ENCODE measurements around the gene KRT34. TPM values are rescaled to one million over a fixed set of nuclear protein-coding genes. Genes with fewer than 3 reads are reported as not detected.

The KRT34 gene
- total RNA-seq, 2 donors from 2014 or later: not detected

GRCh38 chr17:41339571-41340172 is 42.4 kb downstream of the KRT34 start:
- intact Hi-C loops (cut with DNase I): no loop called here
- no peak for DNase-seq (ENCODE audit: low spot score)

- DNase-seq (ENCODE audit: low spot score): no peak
- intact Hi-C loops (cut with DNase I): no loop called here
These were observed 43.1 kb downstream of the KRT34 start for GRCh38 chr17:41338961-41339485.

- intact Hi-C loops (cut with DNase I): no loop called here
- DNase-seq (ENCODE audit: low spot score): no peak
These were observed 46.4 kb downstream of the KRT34 start for GRCh38 chr17:41335747-41336146.

- DNase-seq (ENCODE audit: low spot score): no peak
- intact Hi-C loops (cut with DNase I): no loop called here
These were observed 47.5 kb downstream of the KRT34 start for GRCh38 chr17:41334385-41335305.

- no peak for DNase-seq (ENCODE audit: low spot score)
- intact Hi-C loops (cut with DNase I): no loop called here
These were observed 48.3 kb downstream of the KRT34 start for GRCh38 chr17:41333836-41334235.

GRCh38 chr17:41333098-41333497 is 49.0 kb downstream of the KRT34 start:
- intact Hi-C loops (cut with DNase I): no loop called here

GRCh38 chr17:41332239-41332638 is 49.9 kb downstream of the KRT34 start:
- intact Hi-C loops (cut with DNase I): no loop called here
- no peak for DNase-seq (ENCODE audit: low spot score)

More at GRCh38 chr17:41333098-41333497, 49.0 kb downstream of the KRT34 start:
- no peak for DNase-seq (ENCODE audit: low spot score)

GRCh38 chr17:41331606-41332005 is 50.5 kb downstream of the KRT34 start:
- intact Hi-C loops (cut with DNase I): no loop called here
- no peak for DNase-seq (ENCODE audit: low spot score)

- no peak for DNase-seq (ENCODE audit: low spot score)
- intact Hi-C loops (cut with DNase I): loop anchor here (10.0 kb wide), 2 partner anchors 345 to 425 kb away; partner anchors contain the start of gene KRT40 (in 1 of the 2)
These were observed 52.7 kb downstream of the KRT34 start for GRCh38 chr17:41329279-41329948.

GRCh38 chr17:41328207-41328606 is 53.9 kb downstream of the KRT34 start:
- intact Hi-C loops (cut with DNase I): loop anchor here (10.0 kb wide), 2 partner anchors 343 to 423 kb away; partner anchors contain the start of gene KRT40 (in 1 of the 2)
- DNase-seq (ENCODE audit: low spot score): no peak

Other genes with a start within 250 kb of the KRT34 start
- gene KRTAP4-6, start 241.8 kb downstream of the KRT34 start, total RNA-seq: not detected
- gene KRTAP4-5, start 232.5 kb downstream of the KRT34 start, total RNA-seq: not detected
- gene KRTAP4-4, start 221.6 kb downstream of the KRT34 start, total RNA-seq: not detected
- not detected for gene KRTAP4-3, start 214.1 kb downstream of the KRT34 start, total RNA-seq
- gene KRTAP4-2, start 204.1 kb downstream of the KRT34 start, total RNA-seq: not detected
- gene KRTAP4-1, start 197.4 kb downstream of the KRT34 start, total RNA-seq: not detected
- not detected for gene KRTAP9-1, start 192.4 kb downstream of the KRT34 start, total RNA-seq
- gene KRTAP9-2, start 155.7 kb downstream of the KRT34 start, total RNA-seq: not detected
- gene KRTAP9-3, start 149.9 kb downstream of the KRT34 start, total RNA-seq: not detected
- gene KRTAP9-8, start 144.3 kb downstream of the KRT34 start, total RNA-seq: not detected
- gene KRTAP9-4, start 132.6 kb downstream of the KRT34 start, total RNA-seq: not detected
- gene KRTAP9-9, start 126.9 kb downstream of the KRT34 start, total RNA-seq: not detected
- gene KRTAP9-6, start 116.9 kb downstream of the KRT34 start, total RNA-seq: not detected
- not detected for gene KRTAP9-7, start 106.6 kb downstream of the KRT34 start, total RNA-seq
- gene KRTAP29-1, start 79.5 kb downstream of the KRT34 start, total RNA-seq: not detected
- gene KRTAP16-1, start 73.0 kb downstream of the KRT34 start, total RNA-seq: not detected
- not detected for gene KRTAP17-1, start 66.6 kb downstream of the KRT34 start, total RNA-seq
- not detected for gene KRT33A, start 31.5 kb downstream of the KRT34 start, total RNA-seq
- not detected for gene KRT33B, start 12.5 kb downstream of the KRT34 start, total RNA-seq
- not detected for gene KRT31, start 15.3 kb upstream of the KRT34 start, total RNA-seq
- not detected for gene KRT37, start 42.3 kb upstream of the KRT34 start, total RNA-seq
- gene KRT38, start 58.7 kb upstream of the KRT34 start, total RNA-seq: not detected
- gene KRT32, start 85.1 kb upstream of the KRT34 start, total RNA-seq: under 1 TPM in 1 of 2 donors, not detected in 1; 0.23 TPM
- gene KRT35, start 98.8 kb upstream of the KRT34 start, total RNA-seq: not detected
- gene KRT36, start 107.6 kb upstream of the KRT34 start, total RNA-seq: not detected
- not detected for gene KRT13, start 123.3 kb upstream of the KRT34 start, total RNA-seq
- not detected for gene KRT15, start 136.6 kb upstream of the KRT34 start, total RNA-seq
- gene KRT19, start 146.0 kb upstream of the KRT34 start, total RNA-seq: 1 to 10 TPM; 1.6 to 3.6 TPM
- not detected for gene KRT9, start 189.8 kb upstream of the KRT34 start, total RNA-seq
- gene KRT14, start 204.6 kb upstream of the KRT34 start, total RNA-seq: 1 to 10 TPM; 1.3 to 2.0 TPM
- not detected for gene KRT16, start 230.5 kb upstream of the KRT34 start, total RNA-seq
- 1 to 10 TPM; 2.8 to 5.1 TPM for gene KRT17, start 242.3 kb upstream of the KRT34 start, total RNA-seq

Measured in posterior vena cava (tissue), 2 donors.